Measurements from ENCODE around the gene ST6GALNAC1. TPM values are rescaled to one million over a fixed set of nuclear protein-coding genes. Genes with fewer than 3 reads are reported as not detected.

ST6GALNAC1 gene
- total and polyA plus RNA-seq, 8 donors = 28.0 to 257 (median 62.4) TPM

GRCh38 chr17:76627510-76627909 is 16.0 kb downstream of the ST6GALNAC1 start:
- no peak for DNase-seq
- Histone ChIP-seq H3K27me3 (no peaks in the 10 kb centered on the region), H3K4me3 (no peak overlapping the region), H3K27ac (no peak overlapping the region), H3K36me3 (peaks cover 10 to 44% (median 35%) of the 10 kb centered on the region in 4 donors), H3K9me3 (no peaks in the 10 kb centered on the region), H3K4me1 (peaks cover 7 to 22% (median 9%) of the 10 kb centered on the region in 4 donors)
- TF ChIP-seq EP300 (IDR thresholded peaks at IDR 0.05) (no peak), POLR2A (IDR thresholded peaks at IDR 0.05) (no peak), POLR2AphosphoS5 (IDR thresholded peaks at IDR 0.05) (no peak), CTCF (IDR thresholded peaks at IDR 0.05) (no peak)
- intact Hi-C loops (cut with DNase I; ENCODE audit: low total_unique reads) = no loop called here
- WGBS, 5 donors = 79 to 95% (median 92%) methylated on average over 10 to 13 of the region's 13 CpGs

GRCh38 chr17:76626442-76626841 is 17.1 kb downstream of the ST6GALNAC1 start:
- intact Hi-C loops (cut with DNase I; ENCODE audit: low total_unique reads) = no loop called here
- no peak for DNase-seq
- Histone ChIP-seq H3K4me1 (peaks cover 0 to 13% (median 4%) of the 10 kb centered on the region in 4 donors), H3K4me3 (no peak overlapping the region), H3K27me3 (no peaks in the 10 kb centered on the region), H3K9me3 (no peaks in the 10 kb centered on the region), H3K27ac (no peak overlapping the region), H3K36me3 (peaks cover 10 to 44% (median 35%) of the 10 kb centered on the region in 4 donors)
- 59 to 81% (median 79%) methylated on average over 11 of the region's 11 CpGs for WGBS, 5 donors
- TF ChIP-seq CTCF (IDR thresholded peaks at IDR 0.05) = no peak
- no peak for TF ChIP-seq POLR2AphosphoS5 (IDR thresholded peaks at IDR 0.05)
- no peak for TF ChIP-seq EP300 (IDR thresholded peaks at IDR 0.05)
- no peak for TF ChIP-seq POLR2A (IDR thresholded peaks at IDR 0.05)

GRCh38 chr17:76625496-76625895 is 18.1 kb downstream of the ST6GALNAC1 start:
- intact Hi-C loops (cut with DNase I; ENCODE audit: low total_unique reads) = no loop called here

More at GRCh38 chr17:76625496-76625895, 18.1 kb downstream of the ST6GALNAC1 start:
- Histone ChIP-seq H3K27ac (no peak overlapping the region), H3K9me3 (no peaks in the 10 kb centered on the region), H3K36me3 (peaks cover 10 to 44% (median 35%) of the 10 kb centered on the region in 4 donors), H3K27me3 (no peaks in the 10 kb centered on the region), H3K4me3 (no peak overlapping the region), H3K4me1 (peaks cover 0 to 8% (median 4%) of the 10 kb centered on the region in 4 donors)
- TF ChIP-seq POLR2A (IDR thresholded peaks at IDR 0.05) (no peak), EP300 (IDR thresholded peaks at IDR 0.05) (no peak), POLR2AphosphoS5 (IDR thresholded peaks at IDR 0.05) (no peak), CTCF (IDR thresholded peaks at IDR 0.05) (no peak)
- DNase-seq = no peak
- 71 to 93% (median 76%) methylated on average over 6 of the region's 6 CpGs for WGBS, 5 donors
